HG03280 (cell line): ENCODE results near the gene PIK3R1.

Source experiments
- ATAC-seq: cut with Tn5 transposase; IDR thresholded peaks from one replicate; pipeline ENCODE4 v1.9.1; 2021; ENCODE audit warnings: mild to moderate bottlenecking, moderate library complexity; ENCODE audit not compliant: unreplicated experiment

PIK3R1 gene

GRCh38 chr5:68347536-68347935 is 132.0 kb downstream of the PIK3R1 start:
- ATAC-seq: no peak

- ATAC-seq: no peak
These were observed 133.1 kb downstream of the PIK3R1 start for GRCh38 chr5:68348447-68349222.

GRCh38 chr5:68350176-68350575 is 134.6 kb downstream of the PIK3R1 start:
- no peak for ATAC-seq
